ENCODE data around the gene TSHZ1.

TSHZ1 gene

DNA sequence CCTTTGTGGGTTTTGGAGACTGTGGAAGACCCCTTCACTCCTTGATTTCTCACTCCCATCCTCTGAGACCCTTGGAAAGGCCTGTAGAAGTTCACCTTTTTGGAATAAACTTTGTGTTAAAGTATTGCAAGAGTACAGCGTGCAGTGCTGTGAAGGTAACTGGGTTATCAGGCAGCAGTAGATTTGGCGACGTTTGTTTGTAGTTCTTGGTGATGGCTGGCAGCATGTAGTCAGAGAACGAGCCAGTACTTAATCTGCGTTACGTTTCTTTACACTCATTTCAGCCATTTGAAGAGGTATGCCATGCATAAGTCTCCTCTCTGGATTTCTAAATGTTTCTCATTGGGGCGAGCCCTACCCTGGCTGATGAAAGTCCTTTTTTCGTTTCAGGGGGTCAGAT is 64.6 kb downstream of the TSHZ1 start:
- DNase-seq, result no peak

DNA sequence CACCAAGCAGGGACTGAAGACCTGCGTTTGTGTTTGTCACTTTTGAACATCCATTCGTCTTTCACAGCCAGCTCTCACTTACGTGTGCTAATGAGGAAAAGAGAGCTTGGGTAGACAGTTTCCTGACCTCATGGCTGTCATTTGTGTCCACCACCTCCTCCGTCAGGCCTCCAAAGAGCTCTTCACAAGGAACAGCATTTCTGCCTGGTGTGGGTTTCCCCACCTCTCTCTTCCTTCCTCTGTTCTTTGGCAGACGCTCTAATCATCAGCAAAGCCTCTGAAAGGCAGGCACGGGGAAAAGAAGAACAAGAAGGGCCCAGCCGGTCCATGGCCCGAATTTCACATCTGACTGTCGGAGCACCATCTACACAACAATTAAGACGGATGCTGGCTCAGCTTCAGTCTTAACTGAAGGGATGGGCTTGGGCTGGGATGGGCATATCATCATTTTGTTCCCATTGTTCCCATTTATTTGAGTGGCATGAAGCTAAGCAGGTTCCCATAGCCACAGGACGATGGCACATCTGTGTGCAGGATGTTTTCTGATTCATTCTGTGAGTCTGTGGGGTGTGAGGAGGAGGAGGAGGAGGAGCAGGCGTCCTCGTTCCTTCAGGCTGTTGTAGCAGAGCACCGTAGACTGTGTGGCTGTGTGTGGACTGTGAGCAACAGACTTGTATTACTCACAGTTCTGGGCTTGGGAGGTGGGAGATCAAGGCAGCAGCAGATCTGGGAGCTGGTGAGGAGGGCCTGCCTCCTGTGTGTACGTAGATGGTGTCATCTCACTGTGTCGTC is 66.4 kb downstream of the TSHZ1 start:
- DNase-seq, result no peak

DNA sequence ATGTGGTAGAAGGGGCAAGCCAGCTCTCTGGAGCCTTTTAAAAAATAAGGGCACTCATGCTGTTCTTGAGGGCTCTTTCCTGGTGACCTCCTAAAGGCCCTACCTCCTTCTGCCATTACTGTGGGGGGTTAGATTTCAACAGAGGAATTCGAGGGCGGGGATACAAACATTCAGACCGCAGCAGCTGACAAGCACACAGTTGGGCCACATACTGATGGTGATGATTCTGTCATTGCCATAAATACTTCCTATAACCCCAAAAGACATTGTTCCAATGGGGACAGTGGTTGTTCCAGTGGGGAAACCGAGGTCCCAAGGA is 67.0 kb downstream of the TSHZ1 start:
- no peak for DNase-seq

DNA sequence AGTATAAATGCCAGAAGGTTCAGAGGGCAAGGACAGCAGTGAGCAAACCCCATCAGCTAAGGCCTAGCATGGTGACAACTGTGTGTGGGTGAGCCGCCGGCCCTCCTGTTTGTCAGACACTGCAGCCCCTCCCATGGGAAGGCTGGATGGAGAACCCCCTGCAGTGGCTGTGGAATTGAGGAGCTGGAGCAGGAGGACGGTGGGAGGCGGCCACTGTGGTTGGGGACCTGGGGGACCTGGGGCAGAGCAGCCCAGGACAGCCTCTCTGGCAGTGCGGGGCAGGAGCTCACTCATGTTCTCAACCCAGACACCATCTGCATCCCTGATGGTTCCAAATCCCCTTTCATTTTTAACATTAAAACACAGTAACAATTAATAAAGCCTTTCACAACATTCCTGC is 68.8 kb downstream of the TSHZ1 start:
- DNase-seq, result no peak

DNA sequence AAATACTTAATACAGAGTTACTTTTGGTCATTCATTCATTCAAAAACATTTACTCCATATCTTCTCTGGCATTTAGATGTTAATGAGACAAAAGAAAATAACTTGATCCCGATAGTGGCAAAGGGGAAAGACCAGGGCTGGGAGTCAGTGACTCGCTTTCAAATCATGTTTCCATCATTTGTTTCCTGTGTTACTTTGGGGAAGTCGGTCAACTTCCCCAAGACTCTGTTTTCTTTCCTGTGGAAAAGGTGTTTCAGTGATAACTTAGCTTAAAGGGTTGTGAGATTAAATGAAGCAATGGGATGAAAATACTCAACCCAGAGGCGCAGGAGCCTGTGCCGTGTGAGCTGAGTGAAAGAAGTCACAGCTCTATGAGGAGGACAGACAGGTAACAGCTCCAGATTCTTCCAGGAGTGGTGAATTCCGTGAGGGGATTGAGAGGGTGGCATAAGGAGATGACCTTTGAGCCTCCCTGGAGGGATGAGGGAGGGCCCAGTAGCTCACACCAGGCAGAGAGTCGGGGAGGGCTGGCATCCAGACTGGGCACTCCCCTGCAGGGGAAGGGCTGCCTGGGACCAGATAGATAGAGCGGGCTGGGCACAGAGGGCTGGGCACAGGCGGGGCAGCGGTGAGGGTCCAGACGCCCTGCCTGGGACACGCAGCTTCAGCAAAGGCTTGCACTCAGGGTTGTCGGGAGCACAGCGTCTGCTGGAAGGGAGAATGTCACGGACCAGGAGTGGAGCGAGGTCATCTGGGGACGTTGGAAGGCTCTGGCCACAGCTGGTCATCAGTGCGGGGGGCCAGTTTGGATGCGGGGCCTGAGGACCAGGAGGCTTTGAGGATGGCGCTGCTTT is 70.1 kb downstream of the TSHZ1 start:
- no peak for DNase-seq

DNA sequence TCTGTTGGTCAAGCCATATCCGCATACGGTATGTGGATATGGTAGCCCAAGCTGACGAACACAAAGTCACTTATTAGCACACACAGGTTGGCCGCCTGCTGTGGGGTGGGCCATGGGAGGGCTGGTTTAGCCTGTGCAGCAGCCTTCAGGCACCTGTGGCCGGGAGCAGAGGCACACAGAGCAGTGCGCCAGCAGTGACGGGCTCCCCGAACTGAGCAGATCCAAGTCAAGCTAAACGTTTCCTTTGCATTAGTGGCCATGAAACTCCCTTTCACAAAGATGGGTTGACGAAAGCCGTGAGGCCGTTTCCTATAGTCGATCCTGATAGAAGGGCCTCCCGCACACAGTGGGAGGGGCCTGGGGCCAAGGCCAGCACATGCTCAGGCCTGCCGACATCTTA is 72.1 kb downstream of the TSHZ1 start:
- DNase-seq, result no peak

DNA sequence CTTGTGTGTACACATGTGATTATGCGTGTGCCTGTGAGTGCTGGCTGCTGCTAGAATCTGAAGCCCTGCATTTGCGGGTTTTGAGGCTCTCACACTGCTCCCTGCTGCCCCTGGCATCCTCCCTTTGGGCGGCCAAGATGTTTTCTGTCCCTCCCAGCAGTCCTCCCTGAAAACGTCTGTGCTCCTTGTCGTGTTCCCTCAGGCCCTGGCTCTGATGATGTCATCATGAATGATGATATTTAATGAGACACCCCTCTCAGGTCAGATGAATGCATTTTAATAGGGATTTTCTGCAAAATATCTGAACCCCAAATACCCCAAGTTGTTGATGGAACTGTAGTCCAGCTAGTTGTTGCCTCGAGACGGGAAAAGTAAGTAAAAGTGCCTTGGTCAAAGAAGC is 73.1 kb downstream of the TSHZ1 start:
- no peak for DNase-seq

DNA sequence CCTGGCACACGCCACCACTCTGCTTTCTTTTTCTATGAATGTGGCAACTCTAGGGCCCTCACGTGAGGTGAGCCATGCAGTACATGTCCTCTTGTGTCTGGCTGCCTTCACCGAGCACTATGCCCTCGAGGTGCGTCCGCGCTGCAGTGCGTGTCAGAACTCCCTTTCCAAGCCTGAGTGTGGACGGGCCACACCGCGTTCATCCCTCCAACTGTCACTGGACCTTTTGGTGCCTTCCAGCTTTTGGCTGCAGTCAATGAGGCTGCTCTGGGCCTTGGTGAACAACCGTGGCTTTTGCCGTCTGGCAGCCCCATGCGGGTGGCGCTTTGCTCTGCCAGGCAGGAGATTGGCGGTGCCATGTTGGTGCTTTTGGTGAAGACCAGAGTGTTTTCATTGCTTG is 74.0 kb downstream of the TSHZ1 start:
- DNase-seq, result no peak

DNA sequence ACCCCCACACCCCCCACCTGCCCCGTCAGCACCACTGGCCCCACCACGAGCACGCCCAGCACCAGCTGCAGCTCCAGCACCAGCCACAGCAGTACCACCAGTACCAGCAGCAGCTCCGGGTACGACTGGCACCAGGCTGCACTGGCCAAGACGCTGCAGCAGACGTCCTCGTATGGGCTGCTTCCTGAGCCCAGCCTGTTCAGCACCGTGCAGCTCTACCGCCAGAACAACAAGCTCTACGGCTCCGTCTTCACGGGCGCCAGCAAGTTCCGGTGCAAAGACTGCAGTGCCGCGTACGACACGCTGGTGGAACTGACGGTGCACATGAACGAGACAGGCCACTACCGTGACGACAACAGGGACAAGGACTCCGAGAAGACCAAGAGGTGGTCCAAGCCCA is 75.3 kb downstream of the TSHZ1 start:
- DNase-seq, result no peak

DNA sequence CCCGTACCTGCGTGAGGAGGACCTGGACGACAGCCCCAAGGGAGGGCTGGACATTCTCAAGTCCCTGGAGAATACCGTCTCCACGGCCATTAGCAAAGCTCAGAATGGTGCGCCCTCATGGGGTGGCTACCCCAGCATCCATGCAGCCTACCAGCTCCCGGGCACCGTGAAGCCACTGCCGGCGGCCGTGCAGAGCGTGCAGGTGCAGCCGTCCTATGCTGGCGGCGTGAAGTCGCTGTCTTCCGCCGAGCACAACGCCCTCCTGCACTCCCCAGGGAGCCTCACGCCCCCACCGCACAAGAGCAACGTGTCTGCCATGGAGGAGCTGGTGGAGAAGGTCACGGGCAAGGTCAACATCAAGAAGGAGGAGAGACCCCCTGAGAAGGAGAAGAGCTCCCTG is 76.4 kb downstream of the TSHZ1 start:
- DNase-seq, result no peak

DNA sequence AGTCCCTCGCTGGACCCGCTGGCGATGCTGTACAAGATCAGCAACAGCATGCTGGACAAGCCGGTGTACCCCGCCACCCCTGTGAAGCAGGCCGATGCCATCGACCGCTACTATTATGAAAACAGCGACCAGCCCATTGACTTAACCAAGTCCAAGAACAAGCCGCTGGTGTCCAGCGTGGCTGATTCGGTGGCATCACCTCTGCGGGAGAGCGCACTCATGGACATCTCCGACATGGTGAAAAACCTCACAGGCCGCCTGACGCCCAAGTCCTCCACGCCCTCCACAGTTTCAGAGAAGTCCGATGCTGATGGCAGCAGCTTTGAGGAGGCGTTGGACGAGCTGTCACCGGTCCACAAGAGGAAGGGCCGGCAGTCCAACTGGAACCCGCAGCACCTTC is 77.1 kb downstream of the TSHZ1 start:
- DNase-seq, result no peak

DNA sequence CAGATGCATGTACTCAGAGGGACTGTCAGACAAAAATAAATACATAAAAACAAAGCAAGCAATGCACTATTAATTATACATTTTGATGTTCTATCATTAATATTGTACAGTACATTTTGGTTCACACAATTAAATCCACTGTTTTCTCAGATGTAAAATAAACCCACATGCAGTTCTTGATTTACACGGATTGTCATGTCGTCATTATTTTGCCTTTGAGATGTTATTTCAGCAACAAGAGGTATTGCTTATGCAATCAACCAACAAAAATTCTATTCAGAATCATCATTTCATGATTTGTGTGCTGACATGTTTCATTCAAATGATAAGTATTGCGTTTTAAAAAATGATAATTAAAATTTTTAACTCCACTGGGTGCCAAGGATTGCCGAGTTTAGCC is 79.2 kb downstream of the TSHZ1 start:
- DNase-seq, result no peak

DNA sequence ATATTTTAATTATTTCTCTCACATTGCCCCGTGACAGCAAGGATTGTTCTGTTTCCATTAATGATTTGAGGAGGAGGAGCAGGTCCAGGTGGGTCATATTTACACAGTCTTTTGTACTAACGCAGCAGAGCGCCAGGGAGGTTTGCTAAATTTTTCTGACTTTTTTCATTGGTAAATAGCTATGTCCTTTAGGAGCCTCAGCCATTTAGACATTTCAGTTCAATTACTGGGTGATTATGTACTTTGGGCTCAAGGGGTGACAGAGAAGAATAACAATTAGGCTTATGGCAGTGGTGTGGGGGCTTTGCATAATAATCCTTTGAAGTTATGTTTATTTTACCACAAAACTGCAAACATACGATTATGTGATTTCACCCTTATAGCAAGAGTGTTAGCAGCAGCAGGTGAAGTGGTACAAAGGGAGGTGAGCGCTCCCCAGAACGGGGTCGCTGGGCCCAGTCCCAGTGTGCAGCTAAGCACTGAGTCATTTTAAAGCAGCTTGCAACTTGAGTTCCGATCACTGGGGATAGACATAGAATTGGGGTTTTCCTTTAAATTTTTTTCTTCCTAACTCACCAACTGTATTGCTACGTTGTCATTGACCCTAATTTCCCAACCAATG is 80.3 kb downstream of the TSHZ1 start:
- DNase-seq, result no peak

DNA sequence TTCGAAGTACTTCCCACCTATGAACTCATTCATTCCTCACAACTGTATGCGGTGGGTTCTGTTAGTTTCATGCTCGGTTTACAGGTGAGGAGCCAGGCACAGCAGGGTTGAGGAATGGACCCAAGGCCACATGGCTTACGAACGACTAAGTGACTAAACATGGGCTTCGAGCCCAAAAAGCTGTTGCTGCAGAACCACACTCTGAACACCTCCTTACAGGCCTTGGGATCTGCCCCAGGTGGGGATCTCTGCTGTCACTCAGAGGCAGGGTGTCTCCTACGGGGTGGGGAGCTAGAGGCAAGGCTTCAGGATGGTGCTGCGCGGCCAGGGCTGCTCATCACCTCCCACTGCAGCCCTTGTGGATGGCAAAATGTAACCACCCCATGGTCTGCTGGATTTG is 80.9 kb downstream of the TSHZ1 start:
- no peak for DNase-seq

DNA sequence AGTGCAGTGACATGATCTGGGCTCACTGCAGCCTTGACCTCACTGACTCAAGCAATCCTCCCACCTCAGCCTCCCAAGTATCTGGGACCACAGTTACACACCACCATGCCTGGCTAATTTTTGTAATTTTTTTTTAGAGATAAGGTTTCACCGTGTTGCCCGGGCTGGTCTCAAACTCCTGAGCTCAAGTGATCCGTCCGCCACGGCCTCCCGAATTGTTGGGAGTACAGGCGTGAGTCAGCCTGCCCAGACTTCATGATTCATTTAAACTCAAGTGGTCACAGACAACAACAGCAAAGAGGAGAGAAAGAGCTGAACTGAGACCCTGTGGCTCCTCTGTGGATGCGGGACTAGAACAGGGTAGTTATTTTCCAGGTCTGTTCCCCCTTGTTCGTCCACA is 83.0 kb downstream of the TSHZ1 start:
- no peak for DNase-seq

DNA sequence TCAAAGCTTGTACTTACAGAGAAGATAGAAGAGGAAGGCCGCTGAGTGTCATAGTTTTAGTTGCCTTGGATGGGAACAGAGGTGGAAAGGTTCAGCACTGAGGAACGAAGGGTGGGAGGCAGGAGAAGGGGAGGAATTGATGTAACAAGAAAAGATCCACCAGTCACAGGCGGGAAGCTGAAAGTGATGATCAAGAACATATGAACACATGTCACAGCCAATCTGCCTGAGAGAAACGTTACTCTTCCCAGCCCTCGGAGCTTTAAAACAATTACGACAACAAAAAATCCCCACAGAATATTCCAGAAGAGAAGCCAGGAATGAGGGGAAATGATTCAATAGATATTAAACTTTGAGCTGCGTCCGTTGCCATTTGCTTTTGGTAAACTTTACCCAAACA is 87.1 kb downstream of the TSHZ1 start:
- DNase-seq, result no peak

DNA sequence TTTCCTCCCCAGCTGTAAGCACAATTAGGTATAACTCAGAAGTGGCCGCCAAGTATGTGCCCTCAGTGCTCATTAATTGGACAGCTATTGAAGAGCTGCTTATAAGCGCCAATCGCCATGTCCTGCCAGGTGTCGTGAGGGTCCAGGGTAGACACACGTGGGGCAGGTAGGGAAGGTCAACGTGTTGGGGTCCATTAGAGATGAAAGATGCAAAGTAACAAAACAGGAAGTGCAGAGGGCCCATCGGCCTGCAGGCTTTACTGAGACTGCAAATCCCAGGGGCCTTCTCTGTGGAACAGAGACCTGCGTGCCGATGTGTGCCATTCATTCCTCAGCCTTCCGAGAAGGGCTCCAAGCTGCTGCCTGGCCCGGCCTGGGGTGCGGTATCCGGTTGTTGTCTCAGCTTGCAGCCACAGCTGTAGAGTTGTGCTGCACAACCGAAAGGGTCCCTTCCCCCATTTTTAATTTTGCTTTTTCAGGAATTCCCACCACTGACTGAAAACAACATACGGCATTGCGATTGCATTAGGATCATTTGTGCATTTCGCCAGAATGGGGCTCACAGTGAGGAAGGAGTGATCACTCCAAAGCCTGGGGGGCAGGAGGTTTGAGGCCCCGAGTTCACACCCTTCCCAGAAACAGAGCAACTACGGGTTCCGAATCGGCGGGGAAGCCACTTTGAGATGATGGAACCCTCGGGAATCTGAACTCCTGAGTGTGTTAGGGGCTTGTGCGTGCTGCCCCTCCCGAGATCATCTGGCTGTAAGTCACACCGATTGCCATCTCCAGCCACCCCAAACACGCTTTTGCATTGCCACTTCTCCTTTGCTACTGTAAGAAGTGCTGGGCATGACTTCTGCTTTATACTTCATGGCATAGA is 94.3 kb downstream of the TSHZ1 start:
- DNase-seq, result no peak

DNA sequence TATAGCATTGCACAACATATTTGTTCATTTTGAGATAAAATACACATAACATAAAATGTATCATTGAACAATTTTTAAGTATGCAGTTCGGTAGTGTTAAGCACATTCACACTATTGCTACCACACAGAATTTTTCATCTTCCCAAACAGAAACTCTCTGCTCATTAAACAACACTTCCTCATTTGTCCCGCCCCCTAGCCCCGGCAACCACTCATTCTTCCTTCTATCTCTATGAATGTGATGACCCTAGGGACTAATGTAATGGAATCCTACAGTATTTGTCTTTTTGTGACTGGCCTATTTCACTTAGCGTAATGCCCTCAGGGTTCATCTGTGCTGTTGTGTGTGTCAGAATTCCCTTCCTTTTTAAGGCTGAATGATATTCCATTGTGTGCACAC is 95.4 kb downstream of the TSHZ1 start:
- no peak for DNase-seq

DNA sequence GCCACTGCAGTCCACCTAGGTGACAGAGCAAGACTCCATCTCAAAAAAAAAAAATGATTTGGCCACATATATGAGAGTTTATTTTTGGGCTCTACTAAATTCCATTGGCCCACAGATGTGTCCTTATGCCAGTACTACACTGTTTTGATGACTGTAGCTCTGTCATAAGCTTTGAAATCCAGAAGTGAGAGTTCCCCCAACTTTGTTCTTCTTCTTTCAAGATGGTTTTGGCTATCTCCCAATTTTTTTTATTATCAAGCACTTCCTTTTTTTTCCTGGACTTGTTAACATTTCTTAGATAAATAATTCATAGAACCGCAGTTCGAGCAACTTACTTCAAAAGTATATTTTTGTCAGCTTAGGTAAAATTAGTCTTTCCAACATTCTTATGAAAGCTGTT is 96.9 kb downstream of the TSHZ1 start:
- DNase-seq, result no peak

DNA sequence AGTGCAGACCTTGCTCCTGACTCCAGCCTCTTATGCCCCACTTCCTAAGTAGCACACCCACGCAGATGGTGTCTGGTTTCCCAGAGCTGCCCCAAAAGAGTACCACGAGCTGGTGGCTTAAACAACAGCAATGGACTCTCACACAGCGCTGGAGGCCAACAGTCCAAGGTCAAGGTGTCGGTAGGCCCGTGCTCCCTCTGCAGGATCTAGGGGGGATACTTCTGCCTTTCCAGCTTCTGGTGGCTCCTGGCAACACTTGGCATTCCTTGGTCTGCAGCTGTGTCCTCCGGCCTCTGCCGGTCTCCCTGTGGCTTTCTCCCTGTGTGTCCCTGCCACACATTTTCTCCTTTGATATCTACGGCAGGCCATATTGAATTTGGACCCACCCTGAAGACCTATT is 99.0 kb downstream of the TSHZ1 start:
- no peak for DNase-seq

DNA sequence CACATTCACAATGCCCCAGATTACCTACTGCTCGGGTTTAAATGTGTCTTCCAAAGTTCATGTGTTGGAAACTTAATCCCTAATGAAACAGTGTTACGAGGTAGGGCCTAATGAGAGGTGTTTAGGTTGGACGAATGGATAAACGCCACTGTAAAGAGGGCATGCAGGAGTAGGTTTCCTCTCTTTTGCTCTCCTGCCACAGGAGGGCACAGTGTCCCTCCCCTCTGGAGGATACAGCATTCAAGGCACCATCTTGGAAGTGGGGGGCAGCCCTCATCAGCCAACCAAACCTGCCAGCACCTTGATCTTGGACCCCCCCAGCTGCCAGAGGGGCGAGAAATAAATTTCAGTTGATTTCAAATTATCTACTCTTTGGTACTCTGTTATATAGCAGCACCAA is 103.5 kb downstream of the TSHZ1 start:
- DNase-seq, result no peak

DNA sequence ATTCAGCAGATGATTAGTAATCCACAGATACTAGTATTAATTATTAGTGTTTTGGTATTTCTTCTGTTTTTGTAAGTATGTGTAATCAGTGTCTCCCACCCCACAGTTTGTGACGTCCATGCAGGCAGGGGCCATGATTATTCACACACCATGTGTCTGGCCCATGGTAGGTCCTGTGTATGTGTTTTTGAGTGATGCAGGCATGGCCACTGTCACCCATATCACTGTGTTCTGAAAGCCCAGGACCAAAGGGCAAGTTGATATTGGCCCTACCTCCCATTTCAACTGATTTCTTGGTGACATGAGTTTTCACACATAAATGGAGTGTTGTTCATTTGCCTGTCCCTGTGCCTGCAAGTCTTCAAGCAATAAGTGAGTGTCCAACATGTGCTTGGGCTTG is 104.0 kb downstream of the TSHZ1 start:
- no peak for DNase-seq

DNA sequence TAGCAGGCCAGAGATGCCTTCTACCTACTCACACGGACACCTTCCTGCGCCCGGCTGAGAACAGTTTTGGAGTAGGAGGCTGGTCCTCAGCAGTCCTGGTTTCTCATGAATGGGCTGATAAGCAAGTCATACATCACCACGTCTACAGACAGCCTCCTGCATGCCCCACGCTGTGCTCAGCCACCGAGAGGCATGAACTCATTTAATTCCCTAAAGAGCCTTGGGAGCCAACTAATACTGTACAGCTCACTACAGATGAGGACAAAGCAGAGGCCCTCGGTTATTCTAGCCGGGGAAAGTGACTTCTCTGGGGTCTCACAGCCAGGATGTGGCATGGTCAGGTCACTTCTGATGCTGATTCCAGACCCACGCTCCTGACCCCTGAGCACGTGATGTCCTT is 105.6 kb downstream of the TSHZ1 start:
- no peak for DNase-seq

Measured in activated effector memory CD4-positive, alpha-beta T cell treated with Interleukin-2 at 50 U/mL for 16 hours (primary cell).